Thyroid gland (tissue), 4 donors: ENCODE results near the gene PLEKHA5. TPM values are rescaled to one million over a fixed set of nuclear protein-coding genes. Genes with fewer than 3 reads are reported as not detected.

ENCODE experiments used
- DNase-seq, 2 donors: peaks; one replicate each; pipeline ENCODE4 v3.0.0-alpha.2; 2019
- H3K27ac ChIP-seq, 3 donors: fragments of 200-600 bp; sonication (generic); 1 replicate in 2 of 3; 2 replicates in 1 of 3; pipeline ENCODE4 v1.5.1; 2016 to 2019; ENCODE audit warnings: mild to moderate bottlenecking in 1 of 3, moderate library complexity in 1 of 3
- H3K27me3 ChIP-seq: fragments of 200-600 bp; sonication (generic); one replicate; pipeline ENCODE4 v1.5.1; 2019
- H3K36me3 ChIP-seq, 2 donors: fragments of 200-600 bp; sonication (generic); one replicate each; pipeline ENCODE4 v1.5.1; 2016 to 2019
- H3K4me1 ChIP-seq, 2 donors: fragments of 200-600 bp; sonication (generic); one replicate each; pipeline ENCODE4 v1.5.1; 2017 to 2019
- H3K4me3 ChIP-seq, 3 donors: fragments of 200-600 bp; sonication (generic); replicated peaks in 1 of 3; 1 replicate in 2 of 3; 2 replicates in 1 of 3; pipeline ENCODE4 v1.5.1; 2016; ENCODE audit warnings: mild to moderate bottlenecking in 1 of 3
- H3K9me3 ChIP-seq: fragments of 200-600 bp; sonication (generic); one replicate; pipeline ENCODE4 v1.5.1; 2017
- POLR2A ChIP-seq, 2 donors: fragments of 450-650 bp; IDR thresholded peaks; one replicate each; pipeline ENCODE4 v1.6.1; 2017; ENCODE audit warnings: antibody characterized with exemption in 2 of 2, mild to moderate bottlenecking in 2 of 2, moderate library complexity in 1 of 2
- WGBS, 2 donors: methylation state at CpG; one replicate each; pipeline ENCODE4 v1.1.5; 2017; 5-methylcytosine and 5-hydroxymethylcytosine counted together
- intact Hi-C: fragments of 100-400 bp; cut with DNase I; formaldehyde crosslinking; loops from one replicate; pipeline ENCODE4 v1.15.1; 2023
- total RNA-seq, 4 donors: library from RNA; depleted of rRNA; stranded (reverse); fragments of >200 nt; gene quantifications; one replicate each; pipeline ENCODE4 v1.2.3, GENCODE V29; 2016
- TF ChIP-seq, protein P1 (sequence below), 6 experiments: fragments of 200-600 bp in 3 of 6; fragments of 450-650 bp in 3 of 6; sonication (generic) in 3 of 6; IDR thresholded peaks; one replicate each; pipeline ENCODE4 v1.5.1; 2016 to 2019; ENCODE audit warnings: antibody characterized with exemption in 6 of 6, mild to moderate bottlenecking in 2 of 6, inconsistent platforms in 1 of 6, moderate library complexity in 1 of 6

The PLEKHA5 gene
- total RNA-seq, 4 donors from 2014 or later: 35.4 to 48.6 (median 40.8) TPM

DNA sequence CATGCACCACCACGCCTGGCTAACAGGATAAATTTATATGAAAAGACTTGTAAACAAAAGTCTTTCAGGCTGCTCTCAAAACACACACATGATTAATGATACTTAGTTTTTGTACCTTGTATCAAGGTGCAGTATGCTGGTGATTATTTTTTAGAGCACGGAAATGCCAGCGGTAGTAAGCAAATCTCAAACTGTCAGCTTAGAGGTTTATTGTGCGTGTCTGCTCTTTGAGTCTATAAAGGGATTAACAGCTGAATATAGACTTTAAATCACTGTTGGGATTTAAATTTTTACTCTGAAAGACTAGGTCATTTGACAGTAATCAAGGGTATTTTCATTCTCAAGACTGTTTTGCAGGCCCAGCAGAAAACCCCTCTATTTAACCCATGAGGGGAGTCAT is 50.5 kb downstream of the PLEKHA5 start:
- H3K27ac ChIP-seq: no peak overlapping the region
- intact Hi-C loops: no loop called here
- H3K4me1 ChIP-seq: no peaks in the 10 kb centered on the region
- no peaks in the 10 kb centered on the region for H3K27me3 ChIP-seq
- TF ChIP-seq, protein P1, sequence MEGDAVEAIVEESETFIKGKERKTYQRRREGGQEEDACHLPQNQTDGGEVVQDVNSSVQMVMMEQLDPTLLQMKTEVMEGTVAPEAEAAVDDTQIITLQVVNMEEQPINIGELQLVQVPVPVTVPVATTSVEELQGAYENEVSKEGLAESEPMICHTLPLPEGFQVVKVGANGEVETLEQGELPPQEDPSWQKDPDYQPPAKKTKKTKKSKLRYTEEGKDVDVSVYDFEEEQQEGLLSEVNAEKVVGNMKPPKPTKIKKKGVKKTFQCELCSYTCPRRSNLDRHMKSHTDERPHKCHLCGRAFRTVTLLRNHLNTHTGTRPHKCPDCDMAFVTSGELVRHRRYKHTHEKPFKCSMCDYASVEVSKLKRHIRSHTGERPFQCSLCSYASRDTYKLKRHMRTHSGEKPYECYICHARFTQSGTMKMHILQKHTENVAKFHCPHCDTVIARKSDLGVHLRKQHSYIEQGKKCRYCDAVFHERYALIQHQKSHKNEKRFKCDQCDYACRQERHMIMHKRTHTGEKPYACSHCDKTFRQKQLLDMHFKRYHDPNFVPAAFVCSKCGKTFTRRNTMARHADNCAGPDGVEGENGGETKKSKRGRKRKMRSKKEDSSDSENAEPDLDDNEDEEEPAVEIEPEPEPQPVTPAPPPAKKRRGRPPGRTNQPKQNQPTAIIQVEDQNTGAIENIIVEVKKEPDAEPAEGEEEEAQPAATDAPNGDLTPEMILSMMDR (IDR thresholded peaks at IDR 0.05): no peak
- TF ChIP-seq POLR2A (IDR thresholded peaks at IDR 0.05): no peak
- WGBS, 2 donors: 93 to 96% methylated on average over 4 of the region's 4 CpGs
- DNase-seq: no peak
- no peak overlapping the region for H3K4me3 ChIP-seq
- no peaks in the 10 kb centered on the region for H3K9me3 ChIP-seq
- no peaks in the 10 kb centered on the region for H3K36me3 ChIP-seq

DNA sequence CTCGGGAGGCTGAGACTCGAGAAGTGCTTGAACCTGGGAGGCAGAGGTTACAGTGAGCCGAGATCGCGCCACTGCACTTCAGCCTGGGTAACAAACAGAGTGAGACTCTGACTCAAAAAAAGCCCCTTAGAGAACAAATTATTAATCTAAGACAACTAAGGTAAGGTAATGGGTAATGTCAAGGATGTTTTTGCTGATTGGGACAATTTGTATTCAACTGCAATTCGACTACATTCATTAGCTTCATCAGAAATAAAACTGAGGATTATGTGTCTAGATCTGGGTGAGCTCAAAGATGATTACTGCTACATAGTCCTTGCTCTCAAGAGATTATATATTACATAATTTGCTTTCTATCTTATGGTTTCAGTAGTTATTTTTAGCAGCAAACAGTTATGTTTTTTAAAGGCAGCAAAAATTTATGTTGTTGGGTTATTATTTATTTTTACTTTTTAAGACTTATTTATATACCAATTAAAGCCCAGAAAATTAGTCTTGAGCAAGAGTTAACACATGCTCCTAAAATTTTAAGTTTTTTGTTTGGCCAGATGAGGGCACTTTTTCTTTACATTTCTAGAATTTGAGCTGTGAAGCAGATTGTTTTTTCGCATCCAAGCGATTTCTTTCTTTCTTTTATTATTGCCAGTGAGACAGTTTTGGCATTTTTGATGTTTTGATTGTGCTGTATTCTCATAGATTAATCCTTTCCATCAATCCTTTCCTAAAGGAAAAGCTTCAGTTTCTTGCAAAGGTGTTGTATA is 52.3 kb downstream of the PLEKHA5 start:
- peaks cover 3% of the 10 kb centered on the region in 2 donors for H3K4me1 ChIP-seq
- no peak for DNase-seq
- H3K27me3 ChIP-seq: no peaks in the 10 kb centered on the region
- TF ChIP-seq POLR2A (IDR thresholded peaks at IDR 0.05): no peak
- TF ChIP-seq, protein P1 (IDR thresholded peaks at IDR 0.05): peak in 1 of 6 experiments; percentile 17
- H3K9me3 ChIP-seq: no peaks in the 10 kb centered on the region
- intact Hi-C loops: no loop called here
- no peak overlapping the region for H3K27ac ChIP-seq
- H3K4me3 ChIP-seq: no peak overlapping the region
- no peaks in the 10 kb centered on the region for H3K36me3 ChIP-seq
- 86 to 87% methylated on average over 8 of the region's 8 CpGs for WGBS, 2 donors

DNA sequence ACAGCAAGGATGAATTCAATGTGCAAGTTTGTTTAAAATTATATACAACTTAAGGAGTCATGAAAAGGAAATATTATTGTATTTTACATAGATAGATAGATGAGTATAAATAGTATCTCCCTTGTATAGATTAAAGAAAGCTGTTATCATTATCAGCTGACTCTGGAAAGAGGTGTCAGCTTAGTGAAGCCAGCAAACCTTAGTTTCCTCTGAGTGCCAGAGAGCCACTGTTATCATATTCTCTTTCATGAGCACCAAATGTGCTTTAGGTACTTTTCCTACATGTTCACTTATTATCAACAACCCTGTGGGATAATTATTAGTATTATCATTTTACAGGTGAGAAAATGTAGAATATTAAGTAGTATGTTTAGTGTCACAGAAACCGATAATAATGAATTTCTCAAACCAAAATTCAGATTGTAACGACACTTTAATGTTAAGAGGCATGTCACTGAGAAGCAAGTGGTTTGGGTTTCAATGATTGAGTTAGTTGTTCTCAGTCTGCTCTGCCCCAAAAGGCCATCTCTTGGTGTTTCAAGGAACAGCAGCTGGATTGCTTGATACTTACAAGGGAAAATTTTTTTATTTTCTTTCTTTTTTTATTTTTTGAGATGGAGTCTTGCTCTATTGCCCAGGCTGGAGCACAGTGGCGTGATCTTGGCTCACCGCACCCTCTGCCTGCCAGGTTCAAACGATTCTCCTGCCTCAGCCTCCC is 53.7 kb downstream of the PLEKHA5 start:
- intact Hi-C loops: no loop called here
- no peaks in the 10 kb centered on the region for H3K27me3 ChIP-seq
- no peak overlapping the region for H3K27ac ChIP-seq
- WGBS, 2 donors: 94% methylated on average over 5 of the region's 5 CpGs
- no peak for DNase-seq
- H3K4me3 ChIP-seq: no peak overlapping the region
- no peaks in the 10 kb centered on the region for H3K9me3 ChIP-seq
- TF ChIP-seq, protein P1 (IDR thresholded peaks at IDR 0.05): peak in 1 of 6 experiments; percentile 9
- no peak for TF ChIP-seq POLR2A (IDR thresholded peaks at IDR 0.05)
- H3K4me1 ChIP-seq: peaks cover 3 to 8% of the 10 kb centered on the region in 2 donors
- H3K36me3 ChIP-seq: no peaks in the 10 kb centered on the region

DNA sequence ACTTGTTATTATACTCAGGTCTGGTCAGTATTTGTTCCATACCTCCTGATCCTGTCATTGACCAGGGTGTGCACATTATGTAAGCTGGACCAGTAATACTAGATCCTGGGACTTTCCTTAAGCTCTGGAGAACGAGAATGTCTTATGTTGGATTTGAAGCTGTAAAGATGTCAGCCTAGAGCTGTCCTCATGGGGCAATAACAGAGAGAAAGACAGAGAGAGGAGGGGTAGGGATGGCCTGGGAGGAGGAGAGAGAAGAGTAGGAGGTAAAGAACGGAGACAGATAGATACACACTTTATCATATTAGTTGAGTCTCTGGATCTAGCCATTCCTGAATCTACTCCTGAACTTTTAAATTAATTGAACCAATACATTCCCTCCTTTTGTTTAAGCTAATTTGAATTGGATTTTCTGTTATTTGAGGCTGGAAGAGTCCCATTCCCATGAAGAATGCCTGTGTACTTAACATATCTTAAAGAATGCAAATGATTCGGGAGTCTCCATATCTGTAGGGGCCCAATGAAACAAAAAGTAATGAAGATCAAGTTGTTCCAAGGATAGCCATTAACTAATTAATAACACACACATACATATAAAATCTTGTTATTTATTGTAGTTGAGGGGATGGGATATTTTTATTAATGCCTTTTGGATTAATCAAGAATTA is 55.9 kb downstream of the PLEKHA5 start:
- TF ChIP-seq, protein P1 (IDR thresholded peaks at IDR 0.05): no peak
- TF ChIP-seq POLR2A (IDR thresholded peaks at IDR 0.05): no peak
- H3K9me3 ChIP-seq: no peaks in the 10 kb centered on the region
- H3K4me1 ChIP-seq: peaks cover 8 to 14% of the 10 kb centered on the region in 2 donors
- no peaks in the 10 kb centered on the region for H3K36me3 ChIP-seq
- no peak overlapping the region for H3K27ac ChIP-seq
- DNase-seq: no peak
- H3K4me3 ChIP-seq: no peak overlapping the region
- no peaks in the 10 kb centered on the region for H3K27me3 ChIP-seq
- intact Hi-C loops: no loop called here
- 60 to 64% methylated on average over 3 of the region's 3 CpGs for WGBS, 2 donors
